Calu3 (cell line): ENCODE results near the gene PPP1R9A. TPM values are rescaled to one million over a fixed set of nuclear protein-coding genes. Genes with fewer than 3 reads are reported as not detected.

Experiments
- BruUV-seq: library from RNA; stranded (reverse); fragments of 400-500 nt; replicated peaks from 2 replicates; lab custom pipeline; 2021; lab: Mats Ljungman, UMichigan
- CTCF ChIA-PET: fragments of 300-600 bp; sonication (Branson Sonifier 250); formaldehyde crosslinking; loops from one replicate; lab custom pipeline; 2022; ENCODE audit warnings: antibody characterized with exemption; lab: Charles Lee
- DNase-seq: peaks from one replicate; pipeline ENCODE4 v3.0.0; 2022
- H3K27ac Mint-ChIP-seq: one replicate; pipeline ENCODE4 v1.8.0; 2022; ENCODE audit warnings: mixed read lengths; ENCODE audit not compliant: unreplicated experiment
- H3K27me3 Mint-ChIP-seq: one replicate; pipeline ENCODE4 v1.8.0; 2022; ENCODE audit warnings: mixed read lengths; ENCODE audit not compliant: unreplicated experiment
- H3K36me3 Mint-ChIP-seq: one replicate; pipeline ENCODE4 v1.8.0; 2022; ENCODE audit warnings: mild to moderate bottlenecking, moderate library complexity, mixed read lengths; ENCODE audit not compliant: insufficient read depth, unreplicated experiment
- H3K4me1 Mint-ChIP-seq: one replicate; pipeline ENCODE4 v1.8.0; 2022; ENCODE audit warnings: mild to moderate bottlenecking, low read depth, mixed read lengths; ENCODE audit not compliant: unreplicated experiment
- H3K4me3 Mint-ChIP-seq: one replicate; pipeline ENCODE4 v1.8.0; 2022; ENCODE audit warnings: mild to moderate bottlenecking, low read depth, moderate library complexity, mixed read lengths; ENCODE audit not compliant: unreplicated experiment
- H3K9me3 Mint-ChIP-seq: one replicate; pipeline ENCODE4 v1.8.0; 2022; ENCODE audit warnings: low read depth, mixed read lengths; ENCODE audit not compliant: unreplicated experiment
- intact Hi-C: fragments of 100-400 bp; cut with micrococcal nuclease; formaldehyde crosslinking; loops from one replicate; pipeline ENCODE4 v1.10.0; 2022; ENCODE audit not compliant: unreplicated experiment
- total RNA-seq: library from RNA; stranded (reverse); gene quantifications from 2 replicates; pipeline ENCODE4 v1.2.3, GENCODE V29; 2022
- TF ChIP-seq, protein P1 (sequence below): fragments of 200-600 bp; IDR thresholded peaks from one replicate; pipeline ENCODE4 v1.8.0; 2022; ENCODE audit warnings: antibody characterized with exemption; ENCODE audit not compliant: unreplicated experiment

The PPP1R9A gene
- total RNA-seq, 1 experiment from 2014 or later, result 19.4 TPM

GRCh38 chr7:94875201-94875600, 32.2 kb upstream of the PPP1R9A start:
- Mint-ChIP-seq H3K27me3 (no peaks in the 10 kb centered on the region), H3K36me3 (peaks cover 4% of the 10 kb centered on the region), H3K4me1 (no peaks in the 10 kb centered on the region), H3K9me3 (peaks cover 10% of the 10 kb centered on the region), H3K4me3 (no peak overlapping the region), H3K27ac (no peak overlapping the region)
- no TSS peak for BruUV-seq
- TF ChIP-seq, protein P1, sequence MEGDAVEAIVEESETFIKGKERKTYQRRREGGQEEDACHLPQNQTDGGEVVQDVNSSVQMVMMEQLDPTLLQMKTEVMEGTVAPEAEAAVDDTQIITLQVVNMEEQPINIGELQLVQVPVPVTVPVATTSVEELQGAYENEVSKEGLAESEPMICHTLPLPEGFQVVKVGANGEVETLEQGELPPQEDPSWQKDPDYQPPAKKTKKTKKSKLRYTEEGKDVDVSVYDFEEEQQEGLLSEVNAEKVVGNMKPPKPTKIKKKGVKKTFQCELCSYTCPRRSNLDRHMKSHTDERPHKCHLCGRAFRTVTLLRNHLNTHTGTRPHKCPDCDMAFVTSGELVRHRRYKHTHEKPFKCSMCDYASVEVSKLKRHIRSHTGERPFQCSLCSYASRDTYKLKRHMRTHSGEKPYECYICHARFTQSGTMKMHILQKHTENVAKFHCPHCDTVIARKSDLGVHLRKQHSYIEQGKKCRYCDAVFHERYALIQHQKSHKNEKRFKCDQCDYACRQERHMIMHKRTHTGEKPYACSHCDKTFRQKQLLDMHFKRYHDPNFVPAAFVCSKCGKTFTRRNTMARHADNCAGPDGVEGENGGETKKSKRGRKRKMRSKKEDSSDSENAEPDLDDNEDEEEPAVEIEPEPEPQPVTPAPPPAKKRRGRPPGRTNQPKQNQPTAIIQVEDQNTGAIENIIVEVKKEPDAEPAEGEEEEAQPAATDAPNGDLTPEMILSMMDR, result no peak
- CTCF ChIA-PET, result no interaction called here
- no peak for DNase-seq
- intact Hi-C loops, result no loop called here

DNA sequence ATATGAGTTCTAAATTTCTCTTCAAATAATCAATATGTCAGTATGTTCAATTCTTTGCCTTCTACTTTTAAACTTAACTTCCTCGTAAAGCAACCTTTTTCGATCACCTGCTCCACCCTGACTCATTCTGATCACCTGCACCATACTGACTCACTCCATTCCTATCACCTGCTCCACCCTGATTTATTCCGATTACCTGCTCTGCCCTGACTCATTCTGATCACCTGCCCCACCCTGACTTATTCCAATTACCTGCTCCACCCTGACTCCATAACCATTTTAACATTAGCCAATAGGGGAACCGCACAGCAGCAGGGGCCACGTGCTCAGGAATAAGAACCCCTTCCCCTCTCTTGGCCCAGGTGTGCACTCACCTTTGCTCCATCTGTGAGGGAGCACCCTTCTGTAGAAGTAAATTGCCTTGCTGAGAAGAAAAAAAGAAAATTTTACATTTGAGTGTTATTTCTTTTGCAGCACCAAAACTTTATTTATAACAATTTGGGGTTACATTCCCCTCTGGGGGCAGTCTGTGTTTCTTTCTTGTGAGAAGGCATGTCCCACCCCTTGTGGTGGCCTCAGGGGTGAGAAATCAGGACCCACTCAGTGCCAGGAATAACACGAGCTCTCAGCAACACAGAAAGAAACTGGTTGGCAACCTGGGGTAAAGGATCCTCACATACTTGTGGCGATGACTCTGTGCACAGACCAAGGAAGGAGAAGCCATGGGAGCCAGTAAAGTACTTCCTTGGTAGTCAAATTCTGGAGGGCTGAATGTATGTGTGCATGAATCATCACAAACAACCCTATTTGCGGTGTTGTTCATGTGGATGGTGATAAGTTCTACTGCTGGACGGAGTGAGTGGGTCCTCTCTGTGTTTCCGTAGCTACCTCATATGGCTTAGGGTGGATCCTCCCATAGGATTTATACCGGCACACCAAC, 29.4 kb upstream of the PPP1R9A start:
- Mint-ChIP-seq H3K27me3 (no peaks in the 10 kb centered on the region), H3K9me3 (peaks cover 10% of the 10 kb centered on the region), H3K36me3 (peaks cover 4% of the 10 kb centered on the region), H3K4me3 (no peak overlapping the region), H3K27ac (peak overlapping the region; percentile 50), H3K4me1 (no peaks in the 10 kb centered on the region)
- BruUV-seq, result no TSS peak
- peak; percentile 12 for DNase-seq
- intact Hi-C loops, result no loop called here
- CTCF ChIA-PET, result no interaction called here
- TF ChIP-seq, protein P1, result no peak

DNA sequence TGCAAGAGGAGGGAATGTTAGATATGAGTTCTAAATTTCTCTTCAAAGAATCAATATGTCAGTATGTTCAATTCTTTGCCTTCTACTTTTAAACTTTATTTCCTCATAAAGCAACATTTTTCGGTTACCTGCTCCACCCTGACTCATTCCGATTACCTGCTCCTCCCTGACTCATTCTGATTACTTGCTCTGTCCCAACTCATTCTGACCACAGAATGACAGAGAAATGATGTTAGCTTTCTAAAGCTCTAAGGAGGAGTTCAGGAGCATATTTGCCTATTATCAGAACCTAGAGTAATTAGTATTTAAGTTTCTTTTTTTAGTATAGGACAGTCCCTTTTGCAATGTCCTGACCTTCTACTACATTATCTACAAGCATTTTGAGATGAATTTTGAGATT, 24.5 kb upstream of the PPP1R9A start:
- Mint-ChIP-seq H3K4me1 (no peaks in the 10 kb centered on the region), H3K27me3 (no peaks in the 10 kb centered on the region), H3K9me3 (peaks cover 8% of the 10 kb centered on the region), H3K4me3 (no peak overlapping the region), H3K27ac (no peak overlapping the region), H3K36me3 (peaks cover 1% of the 10 kb centered on the region)
- intact Hi-C loops, result no loop called here
- TF ChIP-seq, protein P1, result no peak
- BruUV-seq, result no TSS peak
- CTCF ChIA-PET, result no interaction called here
- no peak for DNase-seq

- no TSS peak for BruUV-seq
- no peak for DNase-seq
- Mint-ChIP-seq H3K4me3 (no peak overlapping the region), H3K27me3 (no peaks in the 10 kb centered on the region), H3K4me1 (no peaks in the 10 kb centered on the region), H3K27ac (no peak overlapping the region), H3K9me3 (peaks cover 4% of the 10 kb centered on the region), H3K36me3 (no peaks in the 10 kb centered on the region)
- TF ChIP-seq, protein P1, result no peak
- intact Hi-C loops, result no loop called here
- CTCF ChIA-PET, result interaction anchor here (0.7 kb wide), 1 partner anchor 74 kb away, joined by 4 read pairs; no protein-coding TSS in a partner anchor
These were observed 23.8 kb upstream of the PPP1R9A start for GRCh38 chr7:94883616-94884015.
